ENCODE data around the gene TCIRG1. TPM values are rescaled to one million over a fixed set of nuclear protein-coding genes. Genes with fewer than 3 reads are reported as not detected.

TCIRG1 gene
- total RNA-seq, 4 donors from 2014 or later: 29.6 to 57.1 (median 34.8) TPM

DNA sequence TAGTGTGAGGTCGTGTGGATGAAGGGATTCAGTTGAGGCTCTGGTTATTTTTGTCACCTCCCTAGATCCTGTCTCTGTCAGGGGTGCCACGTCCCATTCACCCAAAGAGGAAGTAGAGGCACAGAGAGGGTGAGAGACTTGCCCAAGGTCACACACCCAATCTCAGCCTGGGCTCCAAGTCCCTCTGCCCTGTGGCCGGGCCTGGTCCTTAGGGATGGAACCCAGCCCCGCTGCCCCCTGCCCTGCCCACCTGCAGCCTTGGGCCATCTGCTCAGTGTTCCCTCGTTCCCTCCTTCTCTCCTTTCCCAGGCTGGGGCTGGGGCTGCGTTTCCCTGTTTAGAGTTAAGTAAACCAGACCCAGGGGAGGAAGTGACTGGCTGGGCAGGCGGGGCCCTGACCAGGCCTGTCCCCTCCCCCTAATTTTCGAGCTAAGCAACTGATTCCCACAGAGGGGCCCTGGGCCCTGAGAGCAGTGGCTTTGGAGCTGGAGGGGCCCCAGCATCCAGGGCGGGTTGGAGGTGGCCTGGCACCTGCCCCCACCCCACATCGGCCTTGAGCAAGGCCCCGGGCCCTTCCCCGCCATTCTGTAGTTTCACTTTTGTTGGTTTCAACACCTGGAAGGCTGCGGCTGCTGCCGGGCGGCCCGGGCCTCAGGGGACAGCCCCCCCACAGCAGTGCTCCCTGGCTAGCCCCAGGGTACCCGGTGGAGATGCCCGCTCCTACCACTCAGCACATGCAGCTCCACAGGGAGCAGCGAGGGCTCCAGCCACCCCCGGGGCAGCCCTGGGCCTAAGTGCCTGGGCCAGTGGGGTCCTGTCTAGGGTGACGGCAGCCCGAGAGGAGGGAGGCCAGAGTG lies 1.5 kb downstream of the TCIRG1 start:
- no peak for DNase-seq (ENCODE audit: low spot score in 2 of 2)
- TF ChIP-seq POLR2A (IDR thresholded peaks at IDR 0.05) (no peak), CTCF (IDR thresholded peaks at IDR 0.05) (no peak)
- intact Hi-C loops (cut with DNase I; ENCODE audit: low total_unique reads): no loop called here
- peak overlapping the region; percentile 21 for H3K4me3 ChIP-seq (ENCODE audit: low read depth, poor library complexity, severe bottlenecking)
- WGBS, 2 donors: 28 to 43% methylated on average over 20 to 22 of the region's 22 CpGs

GRCh38 chr11:68040957-68041591 lies 2.2 kb downstream of the TCIRG1 start:
- H3K4me3 ChIP-seq (ENCODE audit: low read depth, poor library complexity, severe bottlenecking): no peak overlapping the region
- intact Hi-C loops (cut with DNase I; ENCODE audit: low total_unique reads): no loop called here
- no peak for TF ChIP-seq CTCF (IDR thresholded peaks at IDR 0.05)
- TF ChIP-seq POLR2A (IDR thresholded peaks at IDR 0.05): no peak
- 75 to 82% methylated on average over 14 to 22 of the region's 23 CpGs for WGBS, 2 donors
- no peak for DNase-seq (ENCODE audit: low spot score in 2 of 2)

- no peak for DNase-seq (ENCODE audit: low spot score in 2 of 2)
- H3K4me3 ChIP-seq (ENCODE audit: low read depth, poor library complexity, severe bottlenecking): no peak overlapping the region
- whole genome bisulfite sequencing, 2 donors: 87 to 88% methylated on average over 12 of the region's 12 CpGs
- intact Hi-C loops (cut with DNase I; ENCODE audit: low total_unique reads): no loop called here
- TF ChIP-seq POLR2A (IDR thresholded peaks at IDR 0.05) (no peak), CTCF (IDR thresholded peaks at IDR 0.05) (no peak)
Observed at GRCh38 chr11:68041617-68042218, 2.9 kb downstream of the TCIRG1 start.

GRCh38 chr11:68042219-68043028 lies 3.6 kb downstream of the TCIRG1 start:
- intact Hi-C loops (cut with DNase I; ENCODE audit: low total_unique reads): no loop called here
- H3K4me3 ChIP-seq (ENCODE audit: low read depth, poor library complexity, severe bottlenecking): no peak overlapping the region
- TF ChIP-seq CTCF (IDR thresholded peaks at IDR 0.05) (no peak), POLR2A (IDR thresholded peaks at IDR 0.05) (no peak)
- DNase-seq (ENCODE audit: low spot score in 2 of 2): no peak
- WGBS, 2 donors: 84 to 88% methylated on average over 3 to 15 of the region's 27 CpGs

- TF ChIP-seq CTCF (IDR thresholded peaks at IDR 0.05) (no peak), POLR2A (IDR thresholded peaks at IDR 0.05) (no peak)
- no peak for DNase-seq (ENCODE audit: low spot score in 2 of 2)
- WGBS, 2 donors: 65 to 70% methylated on average over 6 of the region's 8 CpGs
- intact Hi-C loops (cut with DNase I; ENCODE audit: low total_unique reads): no loop called here
- H3K4me3 ChIP-seq (ENCODE audit: low read depth, poor library complexity, severe bottlenecking): no peak overlapping the region
Observed at GRCh38 chr11:68043029-68043348, 4.2 kb downstream of the TCIRG1 start.

Data from lower leg skin (tissue), 4 donors.